ENCODE data around the gene ZNF3. TPM values are rescaled to one million over a fixed set of nuclear protein-coding genes. Genes with fewer than 3 reads are reported as not detected.

ZNF3 gene
- total RNA-seq, 4 donors from 2014 or later = 31.4 to 42.3 (median 36.1) TPM

- intact Hi-C loops (cut with DNase I) = no loop called here
- Histone ChIP-seq H3K4me3 (replicated peaks in 1 of 3) (no peak overlapping the region), H3K27ac (no peak overlapping the region), H3K36me3 (peaks cover 22 to 38% of the 10 kb centered on the region in 2 donors), H3K27me3 (no peaks in the 10 kb centered on the region), H3K4me1 (peaks cover 4 to 7% of the 10 kb centered on the region in 2 donors), H3K9me3 (no peaks in the 10 kb centered on the region)
- 86 to 89% methylated on average over 16 to 17 of the region's 17 CpGs for WGBS, 2 donors
- no peak for TF ChIP-seq CTCF (IDR thresholded peaks at IDR 0.05)
- TF ChIP-seq POLR2A (IDR thresholded peaks at IDR 0.05) = no peak
- DNase-seq = no peak
Measured at GRCh38 chr7:100106633-100107032, 25.1 kb upstream of the ZNF3 start.

GRCh38 chr7:100105534-100105933 is 24.0 kb upstream of the ZNF3 start:
- Histone ChIP-seq H3K4me3 (replicated peaks in 1 of 3) (no peak overlapping the region), H3K36me3 (peaks cover 14 to 35% of the 10 kb centered on the region in 2 donors), H3K27me3 (no peaks in the 10 kb centered on the region), H3K9me3 (no peaks in the 10 kb centered on the region), H3K4me1 (peaks cover 7% of the 10 kb centered on the region in 2 donors), H3K27ac (no peak overlapping the region)
- TF ChIP-seq POLR2A (IDR thresholded peaks at IDR 0.05) = no peak
- no peak for TF ChIP-seq CTCF (IDR thresholded peaks at IDR 0.05)
- no peak for DNase-seq
- 97 to 100% methylated on average over 4 of the region's 4 CpGs for WGBS, 2 donors
- intact Hi-C loops (cut with DNase I) = no loop called here

GRCh38 chr7:100102950-100103840 is 21.7 kb upstream of the ZNF3 start:
- Histone ChIP-seq H3K9me3 (no peaks in the 10 kb centered on the region), H3K36me3 (peaks cover 13 to 32% of the 10 kb centered on the region in 2 donors), H3K27me3 (no peaks in the 10 kb centered on the region), H3K4me1 (peaks cover 11 to 17% of the 10 kb centered on the region in 2 donors), H3K4me3 (replicated peaks in 1 of 3) (no peak overlapping the region), H3K27ac (no peak overlapping the region)
- no peak for TF ChIP-seq POLR2A (IDR thresholded peaks at IDR 0.05)
- no peak for TF ChIP-seq CTCF (IDR thresholded peaks at IDR 0.05)
- 82 to 91% methylated on average over 17 of the region's 17 CpGs for WGBS, 2 donors
- DNase-seq = no peak
- intact Hi-C loops (cut with DNase I) = no loop called here

- peaks cover 32 to 45% of the 10 kb centered on the region in 2 donors for H3K36me3 ChIP-seq
- no peaks in the 10 kb centered on the region for H3K9me3 ChIP-seq
- H3K4me1 ChIP-seq = peaks cover 11 to 17% of the 10 kb centered on the region in 2 donors
- DNase-seq = peak; percentile 99
- intact Hi-C loops (cut with DNase I) = no loop called here
- no peaks in the 10 kb centered on the region for H3K27me3 ChIP-seq
- H3K4me3 ChIP-seq (replicated peaks in 1 of 3) = peak within 1 kb of the TSS; percentile 50 to 81 (median 78)
- TF ChIP-seq CTCF (IDR thresholded peaks at IDR 0.05) (no peak), POLR2A (IDR thresholded peaks at IDR 0.05) (peak in 1 of 2 donors; percentile 38)
- peak within 1 kb of the TSS; percentile 90 to 95 (median 94) for H3K27ac ChIP-seq
- WGBS, 2 donors = 0 to 2% methylated on average over 20 to 27 of the region's 80 CpGs
Measured at GRCh38 chr7:100101016-100101862, 19.7 kb upstream of the ZNF3 start, which contains the start of the genes AP4M1 and MCM7. TSS of gene AP4M1 (plus strand) at chr7:100101643. CDS start at chr7:100101715, 72 bp downstream. TSS of gene MCM7 (minus strand) at chr7:100101397. CDS start at chr7:100101294, 103 bp downstream.
